MM.1S (cell line): ENCODE measurements around the gene GBGT1.

Experiments used
- DNase-seq: peaks from one replicate; pipeline ENCODE4 v3.0.0-alpha.2; 2015
- H2AFZ ChIP-seq: fragments of 300-600 bp; sonication (generic); 2 replicates; pipeline ENCODE4 v1.6.0; 2016; ENCODE audit warnings: antibody characterized with exemption, low read length
- H3F3A ChIP-seq: fragments of 300-600 bp; sonication (generic); 2 replicates; pipeline ENCODE4 v1.6.1; 2016; ENCODE audit warnings: mild to moderate bottlenecking, antibody characterized with exemption, low read length, moderate library complexity, mixed read lengths; ENCODE audit not compliant: insufficient read depth
- H3K27ac ChIP-seq: fragments of 300-600 bp; sonication (generic); 2 replicates; pipeline ENCODE4 v1.5.1; 2016; ENCODE audit warnings: mild to moderate bottlenecking, low read length
- H3K27me3 ChIP-seq: fragments of 300-600 bp; sonication (generic); replicated peaks from 2 replicates; pipeline ENCODE4 v1.6.0; 2016; ENCODE audit warnings: low read length; ENCODE audit not compliant: insufficient read depth
- H3K36me3 ChIP-seq: fragments of 300-600 bp; sonication (generic); replicated peaks from 2 replicates; pipeline ENCODE4 v1.6.1; 2016; ENCODE audit warnings: mild to moderate bottlenecking, low read length, mixed read lengths; ENCODE audit not compliant: insufficient read depth
- H3K4me1 ChIP-seq: fragments of 300-600 bp; sonication (generic); 2 replicates; pipeline ENCODE4 v1.6.1; 2016; ENCODE audit warnings: low read length, mixed read lengths
- H3K4me2 ChIP-seq: fragments of 300-600 bp; sonication (generic); 2 replicates; pipeline ENCODE4 v1.6.0; 2016; ENCODE audit warnings: low read depth, low read length
- H3K4me3 ChIP-seq: fragments of 300-600 bp; sonication (generic); 2 replicates; pipeline ENCODE4 v1.5.1; 2016; ENCODE audit warnings: low read length, mixed read lengths
- H3K79me2 ChIP-seq: fragments of 300-600 bp; sonication (generic); 2 replicates; pipeline ENCODE4 v1.6.1; 2016; ENCODE audit warnings: mixed run types, low read length, mixed read lengths
- H3K9ac ChIP-seq: fragments of 300-600 bp; sonication (generic); 2 replicates; pipeline ENCODE4 v1.6.1; 2016; ENCODE audit warnings: low read length, mixed read lengths
- H3K9me2 ChIP-seq: fragments of 300-600 bp; sonication (generic); replicated peaks from 2 replicates; pipeline ENCODE4 v1.6.1; 2016; ENCODE audit warnings: mild to moderate bottlenecking, low read length, mixed read lengths; ENCODE audit not compliant: insufficient read depth
- H3K9me3 ChIP-seq: fragments of 300-600 bp; sonication (generic); replicated peaks from 2 replicates; pipeline ENCODE4 v1.6.1; 2016; ENCODE audit warnings: mild to moderate bottlenecking, low read length, mixed read lengths; ENCODE audit not compliant: insufficient read depth
- H4K20me1 ChIP-seq: fragments of 300-600 bp; sonication (generic); 2 replicates; pipeline ENCODE4 v1.6.1; 2016; ENCODE audit warnings: mild to moderate bottlenecking, low read length, moderate library complexity, mixed read lengths; ENCODE audit not compliant: insufficient read depth
- CTCF ChIP-seq: fragments of 300-600 bp; sonication (generic); IDR thresholded peaks from 2 replicates; pipeline ENCODE4 v1.5.1; 2016; ENCODE audit warnings: antibody characterized with exemption, low read length, mixed read lengths
- EZH2 ChIP-seq: fragments of 300-600 bp; sonication (generic); optimal IDR thresholded peaks from 2 replicates; pipeline ENCODE3; 2017; ENCODE audit warnings: low read depth, mild to moderate bottlenecking, antibody characterized with exemption, low read length, mixed read lengths
- EZH2phosphoT487 ChIP-seq: fragments of 300-600 bp; sonication (generic); IDR thresholded peaks from 2 replicates; pipeline ENCODE4 v1.6.1; 2018; ENCODE audit warnings: antibody characterized with exemption, low read length

GBGT1 gene

GRCh38 chr9:133154097-133154989 is 9.4 kb downstream of the GBGT1 start:
- peaks cover 4% of the 10 kb centered on the region; the same call in 1 of the 2 replicates for H3F3A ChIP-seq
- no peaks in the 10 kb centered on the region for H4K20me1 ChIP-seq

DNA sequence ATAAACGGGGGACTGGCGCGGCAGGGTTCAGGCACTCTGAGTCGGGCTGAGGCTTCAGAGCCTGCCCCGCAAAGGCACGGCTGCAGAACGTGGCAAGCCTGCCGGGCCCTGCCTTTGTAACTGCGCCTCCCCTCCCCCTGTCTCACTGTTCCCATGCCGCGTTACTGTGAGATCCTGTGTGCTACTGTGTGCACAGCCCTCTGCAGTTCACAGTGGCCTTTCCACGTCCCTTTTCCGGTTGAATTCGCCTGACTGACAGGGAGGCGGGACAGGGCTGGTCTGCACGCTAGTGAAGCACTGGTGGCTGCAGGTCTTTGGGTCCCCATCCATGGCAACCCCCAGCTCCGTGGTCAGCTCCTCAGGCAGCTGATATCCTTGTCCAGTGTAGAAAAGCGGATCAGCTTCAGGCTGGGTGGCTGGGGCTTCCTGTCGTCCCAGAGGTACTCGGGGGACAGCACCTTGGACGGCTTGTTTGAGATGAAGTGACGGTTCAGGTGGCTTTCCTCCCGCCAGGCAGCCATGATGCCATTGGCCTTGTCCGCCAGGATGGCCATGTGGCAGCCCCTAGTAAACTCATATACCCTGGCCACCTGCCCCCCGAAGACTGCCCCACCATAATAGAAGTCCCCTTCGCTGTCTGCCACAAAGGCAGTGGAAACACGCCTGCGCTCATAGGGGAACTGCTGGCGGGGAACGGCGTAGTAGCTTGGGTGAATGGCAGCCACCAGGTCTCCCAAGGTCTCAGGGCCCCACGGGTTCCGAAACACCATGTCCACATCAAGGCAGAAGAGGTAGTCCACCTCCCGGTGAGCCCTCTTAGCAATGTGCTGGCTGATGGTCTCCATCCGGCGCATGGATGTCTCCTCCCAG is 10.3 kb downstream of the GBGT1 start:
- TF ChIP-seq EZH2phosphoT487 (no peak), CTCF (no peak), EZH2 (no peak)
- Histone ChIP-seq H3F3A (peaks cover 5% of the 10 kb centered on the region; the same call in 1 of the 2 replicates), H4K20me1 (no peaks in the 10 kb centered on the region), H3K9ac (no peak overlapping the region), H3K36me3 (no peaks in the 10 kb centered on the region), H3K9me2 (no peaks in the 10 kb centered on the region), H3K79me2 (peaks cover 3% of the 10 kb centered on the region), H3K4me1 (no peaks in the 10 kb centered on the region), H3K9me3 (no peaks in the 10 kb centered on the region), H3K4me3 (no peak overlapping the region), H3K27me3 (peaks cover 54% of the 10 kb centered on the region), H3K27ac (no peak overlapping the region), H3K4me2 (no peak overlapping the region), H2AFZ (no peak overlapping the region)
- no peak for DNase-seq

More at GRCh38 chr9:133154097-133154989, 9.4 kb downstream of the GBGT1 start:
- TF ChIP-seq EZH2phosphoT487 (no peak), CTCF (no peak), EZH2 (no peak)
- H3K4me3 ChIP-seq, result no peak overlapping the region
- no peaks in the 10 kb centered on the region for H3K4me1 ChIP-seq
- no peak overlapping the region for H3K27ac ChIP-seq
- no peak for DNase-seq
- H3K9me3 ChIP-seq, result no peaks in the 10 kb centered on the region
- no peaks in the 10 kb centered on the region for H3K9me2 ChIP-seq
- H3K79me2 ChIP-seq, result no peaks in the 10 kb centered on the region
- H2AFZ ChIP-seq, result no peak overlapping the region
- peaks cover 63% of the 10 kb centered on the region for H3K27me3 ChIP-seq
- H3K9ac ChIP-seq, result no peak overlapping the region
- no peak overlapping the region for H3K4me2 ChIP-seq
- no peaks in the 10 kb centered on the region for H3K36me3 ChIP-seq

- no peaks in the 10 kb centered on the region for H3K4me1 ChIP-seq
- no peak overlapping the region for H2AFZ ChIP-seq
- H3F3A ChIP-seq, result peaks cover 15% of the 10 kb centered on the region; the same call in 1 of the 2 replicates
- H3K36me3 ChIP-seq, result no peaks in the 10 kb centered on the region
- H3K9me3 ChIP-seq, result no peaks in the 10 kb centered on the region
- H3K4me2 ChIP-seq, result no peak overlapping the region
- peaks cover 14% of the 10 kb centered on the region for H3K79me2 ChIP-seq
- H3K27ac ChIP-seq, result no peak overlapping the region
- TF ChIP-seq EZH2 (no peak), EZH2phosphoT487 (no peak), CTCF (no peak)
- H3K4me3 ChIP-seq, result no peak overlapping the region
- H3K9ac ChIP-seq, result no peak overlapping the region
- no peak for DNase-seq
- no peaks in the 10 kb centered on the region for H4K20me1 ChIP-seq
- H3K9me2 ChIP-seq, result no peaks in the 10 kb centered on the region
- peaks cover 39% of the 10 kb centered on the region for H3K27me3 ChIP-seq
Measured at GRCh38 chr9:133151601-133152525, 11.9 kb downstream of the GBGT1 start.
